IPS-18a (cell line): ENCODE data around the gene MPP2.
"Not testable (repeated sequence)": the region's sequence is repeated elsewhere in the genome, so short reads cannot be mapped to it uniquely, and the experiment has no call there.

Experiments
- H3K27ac ChIP-seq: one replicate; pipeline ENCODE4 v1.5.1; 2013; ENCODE audit warnings: low read length
- H3K27me3 ChIP-seq: one replicate; pipeline ENCODE4 v1.6.1; 2013; ENCODE audit warnings: mild to moderate bottlenecking, low read length; ENCODE audit not compliant: control insufficient read depth, insufficient read depth
- H3K36me3 ChIP-seq: one replicate; pipeline ENCODE4 v1.6.1; 2013; ENCODE audit warnings: low read depth, low read length; ENCODE audit not compliant: control insufficient read depth
- H3K4me1 ChIP-seq: one replicate; pipeline ENCODE4 v1.6.1; 2013; ENCODE audit warnings: low read depth, low read length; ENCODE audit not compliant: control insufficient read depth
- H3K4me3 ChIP-seq: one replicate; pipeline ENCODE4 v1.5.1; 2013; ENCODE audit warnings: low read length
- H3K9ac ChIP-seq: one replicate; pipeline ENCODE4 v1.6.1; 2013; ENCODE audit warnings: mild to moderate bottlenecking, low read length, moderate library complexity
- H3K9me3 ChIP-seq: one replicate; pipeline ENCODE4 v1.6.1; 2013; ENCODE audit warnings: low read depth, low read length; ENCODE audit not compliant: control insufficient read depth

The MPP2 gene

GRCh38 chr17:43940630-43941029, 33.3 kb upstream of the MPP2 start:
- Histone ChIP-seq H3K9me3 (no peaks in the 10 kb centered on the region), H3K36me3 (no peaks in the 10 kb centered on the region), H3K4me3 (no peak overlapping the region), H3K9ac (no peak overlapping the region), H3K27me3 (peaks cover 29% of the 10 kb centered on the region), H3K4me1 (no peaks in the 10 kb centered on the region), H3K27ac (no peak overlapping the region)

DNA sequence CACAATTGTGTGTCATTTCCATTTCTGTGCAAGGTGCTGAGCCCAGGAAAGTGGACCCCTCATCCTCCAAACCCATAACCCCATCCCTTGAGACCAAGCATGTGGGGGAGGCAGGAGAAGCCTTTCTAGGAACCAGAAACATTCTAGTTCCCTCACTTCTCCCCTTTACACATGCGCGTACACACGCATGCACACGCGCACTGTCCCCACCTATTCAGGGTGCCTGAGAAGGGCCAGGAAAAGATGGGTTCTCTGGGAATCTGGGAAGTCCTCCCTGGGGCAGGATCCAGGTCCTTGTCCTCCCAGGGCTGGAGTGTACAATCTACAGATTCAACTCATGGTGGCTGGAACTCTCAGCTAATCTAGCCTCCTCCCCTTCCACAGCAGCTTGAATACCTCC, 32.5 kb upstream of the MPP2 start:
- Histone ChIP-seq H3K36me3 (no peaks in the 10 kb centered on the region), H3K27ac (no peak overlapping the region), H3K27me3 (peaks cover 29% of the 10 kb centered on the region), H3K9me3 (no peaks in the 10 kb centered on the region), H3K4me3 (no peak overlapping the region), H3K9ac (no peak overlapping the region), H3K4me1 (no peaks in the 10 kb centered on the region)

- H3K27me3 ChIP-seq: peaks cover 29% of the 10 kb centered on the region
- H3K36me3 ChIP-seq, H3K4me3 ChIP-seq, H3K9ac ChIP-seq, H3K4me1 ChIP-seq, H3K9me3 ChIP-seq, H3K27ac ChIP-seq: not testable (repeated sequence)
These were observed 32.1 kb upstream of the MPP2 start for GRCh38 chr17:43939452-43939851.

DNA sequence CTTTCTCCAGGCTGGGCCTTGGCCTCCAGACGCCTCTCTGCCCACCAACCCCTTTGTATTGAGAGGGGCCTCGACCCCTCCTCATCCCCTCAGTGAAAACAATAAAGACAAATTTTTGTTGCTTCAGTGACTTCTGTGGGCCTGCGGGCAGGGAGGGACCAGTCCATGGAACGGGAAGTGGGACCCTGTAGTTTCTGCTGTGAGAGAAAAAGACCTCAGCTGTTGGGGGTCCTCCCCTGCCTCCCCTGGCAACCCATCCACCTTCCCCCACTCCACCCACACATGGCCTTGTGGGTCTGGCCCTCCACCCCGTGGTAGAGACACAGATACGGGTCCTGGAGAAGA, 31.5 kb upstream of the MPP2 start:
- H3K9ac ChIP-seq: no peak overlapping the region

GRCh38 chr17:43936434-43936833, 29.1 kb upstream of the MPP2 start:
- Histone ChIP-seq H3K27me3 (peaks cover 29% of the 10 kb centered on the region), H3K4me3 (no peak overlapping the region), H3K36me3 (no peaks in the 10 kb centered on the region), H3K4me1 (no peaks in the 10 kb centered on the region), H3K9me3 (no peaks in the 10 kb centered on the region), H3K27ac (no peak overlapping the region), H3K9ac (no peak overlapping the region)

More for the DNA sequence above, 31.5 kb upstream of the MPP2 start:
- Histone ChIP-seq H3K9me3 (no peaks in the 10 kb centered on the region), H3K36me3 (no peaks in the 10 kb centered on the region), H3K27ac (no peak overlapping the region), H3K27me3 (peaks cover 29% of the 10 kb centered on the region), H3K4me1 (no peaks in the 10 kb centered on the region), H3K4me3 (no peak overlapping the region)

GRCh38 chr17:43935926-43936261, 28.6 kb upstream of the MPP2 start:
- H3K9ac ChIP-seq: no peak overlapping the region
- peaks cover 29% of the 10 kb centered on the region for H3K27me3 ChIP-seq
- no peaks in the 10 kb centered on the region for H3K36me3 ChIP-seq
- no peaks in the 10 kb centered on the region for H3K9me3 ChIP-seq
- no peaks in the 10 kb centered on the region for H3K4me1 ChIP-seq
- H3K27ac ChIP-seq: no peak overlapping the region
- H3K4me3 ChIP-seq: no peak overlapping the region

- Histone ChIP-seq H3K27ac (no peak overlapping the region), H3K9ac (no peak overlapping the region), H3K27me3 (peaks cover 29% of the 10 kb centered on the region), H3K4me1 (no peaks in the 10 kb centered on the region), H3K9me3 (no peaks in the 10 kb centered on the region), H3K36me3 (no peaks in the 10 kb centered on the region), H3K4me3 (no peak overlapping the region)
These were observed 28.0 kb upstream of the MPP2 start for GRCh38 chr17:43935204-43935925.

- Histone ChIP-seq H3K9me3 (no peaks in the 10 kb centered on the region), H3K36me3 (no peaks in the 10 kb centered on the region), H3K4me1 (no peaks in the 10 kb centered on the region), H3K9ac (no peak overlapping the region), H3K27ac (no peak overlapping the region), H3K27me3 (peaks cover 9% of the 10 kb centered on the region), H3K4me3 (no peak overlapping the region)
These were observed 25.6 kb upstream of the MPP2 start for GRCh38 chr17:43932923-43933322.

- H3K9me3 ChIP-seq: no peaks in the 10 kb centered on the region
- H3K9ac ChIP-seq: no peak overlapping the region
- H3K4me1 ChIP-seq: no peaks in the 10 kb centered on the region
- no peak overlapping the region for H3K4me3 ChIP-seq
- H3K27me3 ChIP-seq: peaks cover 3% of the 10 kb centered on the region
- H3K27ac ChIP-seq: no peak overlapping the region
- no peaks in the 10 kb centered on the region for H3K36me3 ChIP-seq
These were observed 25.0 kb upstream of the MPP2 start for GRCh38 chr17:43932357-43932756.

DNA sequence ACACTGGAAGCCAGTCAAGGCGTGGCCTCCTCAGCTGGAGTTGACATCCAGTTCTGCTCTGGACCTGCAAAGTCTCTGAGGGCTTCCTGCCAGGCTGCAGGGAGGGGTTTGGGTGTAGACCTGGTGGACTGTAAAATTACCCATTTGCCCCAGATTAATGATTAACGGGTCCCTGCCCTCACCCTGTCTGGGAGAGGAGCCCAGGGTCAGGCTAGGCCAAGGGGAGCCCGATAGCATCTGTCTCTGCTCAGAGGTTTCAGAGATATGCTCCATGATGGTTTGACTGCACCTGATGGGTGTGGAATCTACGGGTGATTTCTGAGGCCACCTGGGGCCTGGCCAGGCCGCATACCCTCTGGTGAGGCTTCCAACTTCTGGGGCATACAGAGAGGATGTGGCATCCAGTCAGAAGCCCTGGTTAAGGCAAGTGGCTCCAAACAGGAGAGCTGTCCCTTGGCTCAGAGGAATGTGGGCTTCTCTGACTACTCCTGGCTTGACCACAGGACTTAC, 23.8 kb upstream of the MPP2 start:
- Histone ChIP-seq H3K4me1 (no peaks in the 10 kb centered on the region), H3K9ac (no peak overlapping the region), H3K27me3 (no peaks in the 10 kb centered on the region), H3K4me3 (no peak overlapping the region), H3K9me3 (no peaks in the 10 kb centered on the region), H3K27ac (no peak overlapping the region), H3K36me3 (no peaks in the 10 kb centered on the region)

GRCh38 chr17:43928609-43929008, 21.3 kb upstream of the MPP2 start:
- H3K36me3 ChIP-seq: no peaks in the 10 kb centered on the region
- no peak overlapping the region for H3K9ac ChIP-seq
- H3K27ac ChIP-seq: no peak overlapping the region
- no peaks in the 10 kb centered on the region for H3K27me3 ChIP-seq
- H3K4me1 ChIP-seq: no peaks in the 10 kb centered on the region
- H3K9me3 ChIP-seq: no peaks in the 10 kb centered on the region
- H3K4me3 ChIP-seq: no peak overlapping the region

DNA sequence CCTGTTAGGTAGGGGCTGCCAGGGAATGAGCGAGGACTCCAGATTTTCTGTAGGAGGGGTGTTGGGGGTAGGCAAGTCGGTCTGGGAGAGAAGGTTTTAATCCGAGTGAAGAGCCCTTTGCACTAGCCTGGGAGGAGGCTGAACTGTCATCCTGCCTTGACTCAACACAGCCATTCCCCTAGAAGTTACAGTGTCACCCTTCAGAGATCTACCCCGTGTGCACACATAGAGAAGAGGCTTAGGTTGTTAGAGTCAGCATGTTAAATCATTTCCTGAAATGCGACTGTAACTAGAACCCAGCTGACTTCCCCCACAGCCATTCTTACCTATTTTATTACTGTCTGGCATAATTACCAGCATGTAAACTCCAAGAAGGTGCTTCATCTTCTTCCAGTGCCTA, 20.6 kb upstream of the MPP2 start:
- H3K9ac ChIP-seq, H3K4me3 ChIP-seq, H3K27me3 ChIP-seq: not testable (repeated sequence)

More for the DNA sequence above, 20.6 kb upstream of the MPP2 start:
- H3K4me1 ChIP-seq, H3K36me3 ChIP-seq, H3K27ac ChIP-seq, H3K9me3 ChIP-seq: not testable (repeated sequence)
